Prostate gland (tissue), 2 donors: ENCODE data around the gene ALKBH5. TPM values are rescaled to one million over a fixed set of nuclear protein-coding genes. Genes with fewer than 3 reads are reported as not detected.

ENCODE experiments used
- DNase-seq: peaks from one replicate; pipeline ENCODE4 v3.0.0-alpha.2; 2019; ENCODE audit warnings: low spot score
- H3K27ac ChIP-seq, 2 donors: fragments of 200-600 bp; sonication (generic); 2 replicates each; pipeline ENCODE4 v1.5.1; 2017 to 2019
- H3K27me3 ChIP-seq: fragments of 200-600 bp; sonication (generic); replicated peaks from 2 replicates; pipeline ENCODE4 v1.5.1; 2019; ENCODE audit not compliant: insufficient read depth
- H3K36me3 ChIP-seq, 2 donors: fragments of 200-600 bp; sonication (generic); 1 replicate in 1 of 2; 2 replicates in 1 of 2; pipeline versions ENCODE4 v1.5.1 to v1.8.1; 2017 to 2019
- H3K4me1 ChIP-seq: fragments of 200-600 bp; sonication (generic); replicated peaks from 2 replicates; pipeline ENCODE4 v1.5.1; 2019
- H3K4me3 ChIP-seq, 2 donors: fragments of 200-600 bp; sonication (generic); 2 replicates each; pipeline ENCODE4 v1.5.1; 2017 to 2019
- H3K9me3 ChIP-seq: fragments of 200-600 bp; sonication (generic); 2 replicates; pipeline ENCODE4 v1.5.1; 2017
- CTCF ChIP-seq, 4 experiments: fragments of 200-600 bp in 2 of 4; fragments of 450-650 bp in 2 of 4; sonication (generic) in 2 of 4; IDR thresholded peaks; 1 replicate in 3 of 4; 2 replicates in 1 of 4; pipeline ENCODE4 v1.5.1; 2016 to 2019; ENCODE audit warnings: antibody characterized with exemption in 4 of 4, mild to moderate bottlenecking in 2 of 4, moderate library complexity in 2 of 4
- POLR2A ChIP-seq: fragments of 450-650 bp; IDR thresholded peaks from one replicate; pipeline ENCODE4 v1.6.1; 2016; ENCODE audit warnings: antibody characterized with exemption, mild to moderate bottlenecking
- POLR2AphosphoS5 ChIP-seq: sonication (generic); formaldehyde crosslinking; IDR thresholded peaks from one replicate; pipeline ENCODE4 v1.6.1; 2017; ENCODE audit warnings: antibody characterized with exemption
- WGBS: methylation state at CpG from one replicate; pipeline ENCODE4 v1.1.5; 2018; 5-methylcytosine and 5-hydroxymethylcytosine counted together
- intact Hi-C: fragments of 100-400 bp; cut with DNase I; formaldehyde crosslinking; loops from one replicate; pipeline ENCODE4 v1.14.2; 2022
- total RNA-seq, 2 donors: library from RNA; depleted of rRNA; stranded (reverse); fragments of >200 nt; gene quantifications; one replicate each; pipeline ENCODE4 v1.1.0, GENCODE V29; 2016

The ALKBH5 gene
- total RNA-seq, 2 donors from 2014 or later: 132 to 230 TPM

GRCh38 chr17:18191967-18192366, 8.3 kb downstream of the ALKBH5 start:
- H3K4me1 ChIP-seq: peaks cover 28% of the 10 kb centered on the region
- intact Hi-C loops: no loop called here
- no peaks in the 10 kb centered on the region for H3K9me3 ChIP-seq
- TF ChIP-seq POLR2A: no peak
- TF ChIP-seq CTCF (IDR thresholded peaks at IDR 0.05): no peak
- no peak for TF ChIP-seq POLR2AphosphoS5
- no peaks in the 10 kb centered on the region for H3K27me3 ChIP-seq
- no peak overlapping the region for H3K4me3 ChIP-seq
- no peaks in the 10 kb centered on the region for H3K36me3 ChIP-seq
- DNase-seq: no peak
- 85% methylated on average over 2 of the region's 2 CpGs for WGBS
- H3K27ac ChIP-seq: no peak overlapping the region

GRCh38 chr17:18194394-18194793, 10.8 kb downstream of the ALKBH5 start:
- H3K4me3 ChIP-seq: no peak overlapping the region
- no peaks in the 10 kb centered on the region for H3K36me3 ChIP-seq
- 84% methylated on average over 4 of the region's 4 CpGs for WGBS
- H3K27me3 ChIP-seq: no peaks in the 10 kb centered on the region
- TF ChIP-seq POLR2AphosphoS5 (no peak), CTCF (IDR thresholded peaks at IDR 0.05) (no peak), POLR2A (no peak)
- DNase-seq: no peak
- no peak overlapping the region for H3K27ac ChIP-seq
- peaks cover 15% of the 10 kb centered on the region for H3K4me1 ChIP-seq
- H3K9me3 ChIP-seq: no peaks in the 10 kb centered on the region
- intact Hi-C loops: no loop called here

- intact Hi-C loops: no loop called here
- no peak for DNase-seq
- peaks cover 15% of the 10 kb centered on the region for H3K4me1 ChIP-seq
- H3K4me3 ChIP-seq: no peak overlapping the region
- TF ChIP-seq POLR2A (no peak), POLR2AphosphoS5 (no peak), CTCF (IDR thresholded peaks at IDR 0.05) (no peak)
- no peaks in the 10 kb centered on the region for H3K36me3 ChIP-seq
- no peaks in the 10 kb centered on the region for H3K9me3 ChIP-seq
- no peaks in the 10 kb centered on the region for H3K27me3 ChIP-seq
- no peak overlapping the region for H3K27ac ChIP-seq
- 73% methylated on average over 4 of the region's 4 CpGs for WGBS
Measured at GRCh38 chr17:18194804-18195203, 11.2 kb downstream of the ALKBH5 start.

GRCh38 chr17:18195246-18195645, 11.6 kb downstream of the ALKBH5 start:
- Histone ChIP-seq H3K27me3 (no peaks in the 10 kb centered on the region), H3K36me3 (no peaks in the 10 kb centered on the region), H3K9me3 (no peaks in the 10 kb centered on the region), H3K4me3 (no peak overlapping the region), H3K4me1 (peaks cover 15% of the 10 kb centered on the region), H3K27ac (no peak overlapping the region)
- no peak for DNase-seq
- intact Hi-C loops: no loop called here
- 79% methylated on average over 5 of the region's 5 CpGs for WGBS
- no peak for TF ChIP-seq CTCF (IDR thresholded peaks at IDR 0.05)
- no peak for TF ChIP-seq POLR2A
- no peak for TF ChIP-seq POLR2AphosphoS5

GRCh38 chr17:18197535-18198194, 14.0 kb downstream of the ALKBH5 start:
- Histone ChIP-seq H3K36me3 (no peaks in the 10 kb centered on the region), H3K4me1 (no peaks in the 10 kb centered on the region), H3K9me3 (no peaks in the 10 kb centered on the region), H3K4me3 (no peak overlapping the region), H3K27ac (no peak overlapping the region), H3K27me3 (no peaks in the 10 kb centered on the region)
- no peak for DNase-seq
- 94% methylated on average over 3 of the region's 3 CpGs for WGBS
- intact Hi-C loops: no loop called here
- TF ChIP-seq POLR2AphosphoS5 (no peak), POLR2A (no peak), CTCF (IDR thresholded peaks at IDR 0.05) (no peak)
